GM13976 (cell line): Measurements from ENCODE around the gene IL12RB2.
"Not testable (repeated sequence)": the region's sequence is repeated elsewhere in the genome, so short reads cannot be mapped to it uniquely, and the experiment has no call there.

Experiments
- DNase-seq: peaks from one replicate; pipeline ENCODE4 v3.0.0; 2012; ENCODE audit warnings: low spot score
- CTCF ChIP-seq: IDR thresholded peaks from 2 replicates; pipeline ENCODE4 v1.5.1; 2012; ENCODE audit warnings: borderline replicate concordance, mild to moderate bottlenecking; ENCODE audit not compliant: insufficient read depth; ENCODE audit errors: extremely low read depth, missing control alignments, control extremely low read depth
- in situ Hi-C: fragments of 300-500 bp; cut with MboI; formaldehyde crosslinking; loops from one replicate; pipeline ENCODE4 v1.12.0; 2022; ENCODE audit warnings: low sequenced_read_pairs, mixed read lengths, inconsistent platforms; ENCODE audit not compliant: unreplicated experiment

IL12RB2 gene

DNA sequence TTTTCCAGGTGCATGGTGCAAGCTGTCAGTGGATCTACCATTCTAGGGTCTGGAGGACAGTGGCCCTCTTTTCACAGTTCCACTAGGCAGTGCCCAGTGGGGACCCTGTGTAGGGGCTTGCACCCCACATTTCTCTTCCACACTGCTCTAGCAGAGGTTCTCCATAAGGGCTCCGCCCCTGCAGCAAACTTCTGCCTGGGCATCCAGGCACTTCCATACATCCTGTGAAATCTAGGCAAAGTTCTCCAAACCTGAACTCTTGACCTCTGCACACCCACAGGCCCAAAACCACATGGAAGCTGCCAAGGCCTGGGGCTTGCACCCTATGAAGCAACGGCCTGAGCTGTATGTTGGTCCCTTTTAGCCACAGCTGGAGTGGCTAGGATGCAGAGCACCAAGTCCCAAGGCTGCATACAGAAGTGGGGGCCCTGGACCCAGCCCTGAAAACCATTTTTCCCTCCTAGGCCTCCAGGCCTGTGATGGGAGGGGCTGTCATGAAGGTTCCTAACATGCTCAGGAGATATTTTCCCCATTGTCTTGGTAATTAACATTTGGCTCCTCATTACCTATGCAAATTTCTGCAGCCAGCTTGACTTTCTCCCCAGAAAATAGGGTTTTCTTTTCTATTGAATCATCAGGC is 76.4 kb downstream of the IL12RB2 start:
- no peak for DNase-seq
- in situ Hi-C loops, result no loop called here
- no peak for TF ChIP-seq CTCF

- DNase-seq, result no peak
- in situ Hi-C loops, result no loop called here
- TF ChIP-seq CTCF, result no peak
Measured at GRCh38 chr1:67390041-67390887, 82.6 kb downstream of the IL12RB2 start.

GRCh38 chr1:67393240-67393639 is 85.6 kb downstream of the IL12RB2 start:
- no peak for TF ChIP-seq CTCF
- in situ Hi-C loops, result no loop called here
- DNase-seq, result no peak

DNA sequence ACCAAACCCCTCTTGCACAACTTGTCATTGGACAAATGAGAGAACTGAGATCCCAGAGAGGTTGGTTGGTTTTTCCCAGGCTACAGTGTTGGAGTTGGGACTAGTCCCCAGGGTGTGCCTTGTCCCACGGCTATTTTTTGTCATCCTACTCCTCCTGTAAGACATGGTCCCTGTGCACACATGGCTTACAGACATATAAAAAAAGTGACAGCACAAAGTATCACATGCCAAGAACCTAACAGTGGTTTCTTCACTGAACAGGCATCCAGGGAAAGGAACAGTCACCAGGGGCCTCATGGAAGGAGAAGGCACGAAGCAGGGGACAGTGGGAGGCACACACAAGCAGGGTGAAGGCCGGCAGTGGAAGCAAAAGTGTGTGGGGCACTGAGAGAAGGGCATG is 86.1 kb downstream of the IL12RB2 start:
- TF ChIP-seq CTCF, result no peak
- in situ Hi-C loops, result no loop called here
- DNase-seq, result no peak

DNA sequence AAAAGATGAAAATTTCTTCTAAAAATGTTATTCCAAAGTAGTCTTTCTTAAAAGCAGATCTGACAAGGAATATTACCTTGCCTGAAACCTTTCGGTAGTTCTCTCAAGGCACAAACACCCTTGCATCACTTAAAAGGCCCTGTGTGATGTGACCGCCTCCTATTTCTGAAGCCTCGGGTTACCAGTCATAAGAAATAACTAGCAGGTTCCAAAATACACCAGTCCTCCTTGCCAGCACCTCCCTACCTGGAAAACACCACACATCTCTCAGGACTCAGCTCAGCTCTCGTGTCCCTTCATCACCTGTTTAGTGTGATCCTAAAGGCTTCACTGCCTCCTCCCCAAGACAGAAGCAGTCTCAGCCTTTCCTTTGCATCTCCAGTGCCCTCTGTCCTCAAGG is 86.9 kb downstream of the IL12RB2 start:
- no peak for DNase-seq
- no peak for TF ChIP-seq CTCF
- in situ Hi-C loops, result no loop called here

DNA sequence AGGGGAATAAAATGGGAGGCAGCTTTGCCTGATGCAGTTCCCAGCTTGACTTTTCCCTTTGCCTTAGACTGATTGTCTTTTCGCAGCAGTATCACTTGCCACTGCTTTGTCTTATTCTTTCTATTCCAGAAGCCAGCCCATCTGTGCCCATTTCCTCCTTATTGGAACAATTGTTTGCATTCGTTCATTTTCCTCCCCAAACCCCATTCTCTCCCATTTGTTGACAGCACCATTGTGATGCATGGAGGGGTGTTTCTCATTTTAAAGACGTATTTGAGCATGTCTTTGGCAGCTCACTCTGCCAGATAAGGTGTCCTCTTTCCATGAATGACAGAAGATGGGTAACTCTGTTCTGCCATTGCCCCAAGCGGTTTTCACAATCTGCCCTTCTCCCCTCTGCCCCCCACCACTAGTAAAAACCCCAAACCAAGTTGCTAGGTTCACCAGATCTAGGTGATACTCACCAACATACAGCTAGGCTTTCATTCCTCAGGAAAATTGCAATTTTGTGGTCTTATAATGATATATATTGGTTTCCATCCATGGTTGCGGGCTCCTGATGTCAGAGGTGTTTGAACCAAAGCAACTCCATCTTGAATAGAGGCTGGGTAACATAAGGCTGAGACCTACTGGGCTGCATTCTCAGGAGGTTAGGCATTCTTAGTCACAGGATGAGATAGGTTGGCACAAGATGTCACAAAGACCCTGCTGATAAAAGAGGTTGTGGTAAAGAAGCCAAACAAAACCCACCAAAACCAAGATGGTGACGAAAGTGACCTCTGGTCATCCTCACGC is 91.7 kb downstream of the IL12RB2 start:
- in situ Hi-C loops, result no loop called here
- no peak for TF ChIP-seq CTCF
- no peak for DNase-seq

GRCh38 chr1:67400029-67400786 is 92.5 kb downstream of the IL12RB2 start:
- in situ Hi-C loops, DNase-seq: not testable (repeated sequence)
